Osteoblast (primary cell): ENCODE results near the gene SRPK2. TPM values are rescaled to one million over a fixed set of nuclear protein-coding genes. Genes with fewer than 3 reads are reported as not detected.
"Not testable (repeated sequence)": the region's sequence is repeated elsewhere in the genome, so short reads cannot be mapped to it uniquely, and the experiment has no call there.

Experiments
- DNase-seq: peaks from one replicate; pipeline ENCODE4 v3.0.0; 2011; ENCODE audit warnings: low spot score, mixed read lengths; ENCODE audit not compliant: insufficient read length; ENCODE audit errors: missing footprints
- H2AFZ ChIP-seq: 2 replicates; pipeline ENCODE4 v1.6.0; 2011; ENCODE audit warnings: mild to moderate bottlenecking, low read length
- H3K27ac ChIP-seq: 2 replicates; pipeline ENCODE4 v1.5.1; 2011; ENCODE audit warnings: mild to moderate bottlenecking, low read depth, low read length, moderate library complexity
- H3K27me3 ChIP-seq: 2 replicates; pipeline ENCODE4 v1.6.0; 2012; ENCODE audit warnings: mild to moderate bottlenecking, control low read depth, inconsistent platforms, low read length, moderate library complexity; ENCODE audit not compliant: insufficient read depth
- H3K36me3 ChIP-seq: 2 replicates; pipeline ENCODE4 v1.5.1; 2011; ENCODE audit warnings: mild to moderate bottlenecking, low read length, control low read depth, moderate library complexity; ENCODE audit not compliant: insufficient read depth
- H3K4me1 ChIP-seq: 2 replicates; pipeline ENCODE4 v1.5.1; 2011; ENCODE audit warnings: mild to moderate bottlenecking, low read length, control low read depth, moderate library complexity; ENCODE audit not compliant: insufficient read depth
- H3K4me2 ChIP-seq: 2 replicates; pipeline ENCODE4 v1.6.0; 2011; ENCODE audit warnings: mild to moderate bottlenecking, low read length; ENCODE audit not compliant: insufficient read depth
- H3K4me3 ChIP-seq: fragments of 200-600 bp; sonication (generic); 3 replicates; pipeline ENCODE4 v1.5.1; 2012; ENCODE audit warnings: mild to moderate bottlenecking, low read length, inconsistent platforms; ENCODE audit not compliant: insufficient read depth
- H3K79me2 ChIP-seq: 2 replicates; pipeline ENCODE4 v1.6.0; 2012; ENCODE audit warnings: mild to moderate bottlenecking, low read length, control low read depth, inconsistent platforms; ENCODE audit not compliant: insufficient read depth
- H3K9me3 ChIP-seq: 2 replicates; pipeline ENCODE4 v1.5.1; 2011; ENCODE audit warnings: low read depth, low read length, control low read depth
- H4K20me1 ChIP-seq: 2 replicates; pipeline ENCODE4 v1.6.0; 2012; ENCODE audit warnings: mild to moderate bottlenecking, low read length, control low read depth; ENCODE audit not compliant: insufficient read depth
- total RNA-seq: library from RNA; depleted of rRNA; stranded (reverse); fragments of >200 nt; gene quantifications from 2 replicates; pipeline ENCODE4 v1.2.3, GENCODE V29; 2012
- TF ChIP-seq, protein P1 (sequence below): IDR thresholded peaks from 2 replicates; pipeline ENCODE4 v1.5.1; 2011; ENCODE audit warnings: mild to moderate bottlenecking, low read depth, low read length, moderate library complexity; ENCODE audit errors: extremely low read depth

SRPK2 gene
- total RNA-seq, 1 donor = 82.2 TPM

- not testable (repeated sequence) for DNase-seq, H3K27ac ChIP-seq, H3K4me3 ChIP-seq, H3K9me3 ChIP-seq, H2AFZ ChIP-seq, H3K4me1 ChIP-seq, H3K4me2 ChIP-seq, H3K27me3 ChIP-seq, H3K36me3 ChIP-seq
- Histone ChIP-seq H4K20me1 (peaks cover 22% of the 10 kb centered on the region), H3K79me2 (peaks cover 78% of the 10 kb centered on the region)
Measured at GRCh38 chr7:105360149-105360548, 28.6 kb downstream of the SRPK2 start.

DNA sequence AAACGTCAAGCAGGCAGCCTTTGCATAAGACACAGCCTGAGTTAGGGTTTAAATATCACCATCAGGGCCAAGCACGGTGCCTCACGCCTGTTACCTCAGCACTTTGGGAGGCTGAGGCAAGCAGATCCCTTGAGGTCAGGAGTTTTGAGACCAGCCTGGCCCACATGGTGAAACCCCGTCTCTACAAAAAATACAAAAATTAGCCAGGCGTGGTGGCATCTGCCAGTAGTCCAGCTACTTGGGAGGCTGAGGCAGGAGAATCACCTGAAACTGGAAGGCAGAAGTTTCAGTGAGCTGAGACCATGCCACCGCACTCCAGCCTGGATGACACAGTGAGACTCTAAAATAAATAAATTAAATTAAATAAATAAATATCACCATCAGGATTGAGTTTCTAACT lies 33.0 kb downstream of the SRPK2 start:
- H3K4me1 ChIP-seq = peaks cover 33% of the 10 kb centered on the region
- H3K4me3 ChIP-seq = no peak overlapping the region
- H3K4me2 ChIP-seq = no peak overlapping the region
- peaks cover 78% of the 10 kb centered on the region for H3K79me2 ChIP-seq
- H3K27ac ChIP-seq = no peak overlapping the region
- H2AFZ ChIP-seq = no peak overlapping the region
- no peak for DNase-seq
- no peaks in the 10 kb centered on the region for H3K27me3 ChIP-seq
- no peaks in the 10 kb centered on the region for H3K9me3 ChIP-seq
- TF ChIP-seq, protein P1, sequence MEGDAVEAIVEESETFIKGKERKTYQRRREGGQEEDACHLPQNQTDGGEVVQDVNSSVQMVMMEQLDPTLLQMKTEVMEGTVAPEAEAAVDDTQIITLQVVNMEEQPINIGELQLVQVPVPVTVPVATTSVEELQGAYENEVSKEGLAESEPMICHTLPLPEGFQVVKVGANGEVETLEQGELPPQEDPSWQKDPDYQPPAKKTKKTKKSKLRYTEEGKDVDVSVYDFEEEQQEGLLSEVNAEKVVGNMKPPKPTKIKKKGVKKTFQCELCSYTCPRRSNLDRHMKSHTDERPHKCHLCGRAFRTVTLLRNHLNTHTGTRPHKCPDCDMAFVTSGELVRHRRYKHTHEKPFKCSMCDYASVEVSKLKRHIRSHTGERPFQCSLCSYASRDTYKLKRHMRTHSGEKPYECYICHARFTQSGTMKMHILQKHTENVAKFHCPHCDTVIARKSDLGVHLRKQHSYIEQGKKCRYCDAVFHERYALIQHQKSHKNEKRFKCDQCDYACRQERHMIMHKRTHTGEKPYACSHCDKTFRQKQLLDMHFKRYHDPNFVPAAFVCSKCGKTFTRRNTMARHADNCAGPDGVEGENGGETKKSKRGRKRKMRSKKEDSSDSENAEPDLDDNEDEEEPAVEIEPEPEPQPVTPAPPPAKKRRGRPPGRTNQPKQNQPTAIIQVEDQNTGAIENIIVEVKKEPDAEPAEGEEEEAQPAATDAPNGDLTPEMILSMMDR = no peak
- H4K20me1 ChIP-seq = peaks cover 44% of the 10 kb centered on the region
- no peaks in the 10 kb centered on the region for H3K36me3 ChIP-seq

DNA sequence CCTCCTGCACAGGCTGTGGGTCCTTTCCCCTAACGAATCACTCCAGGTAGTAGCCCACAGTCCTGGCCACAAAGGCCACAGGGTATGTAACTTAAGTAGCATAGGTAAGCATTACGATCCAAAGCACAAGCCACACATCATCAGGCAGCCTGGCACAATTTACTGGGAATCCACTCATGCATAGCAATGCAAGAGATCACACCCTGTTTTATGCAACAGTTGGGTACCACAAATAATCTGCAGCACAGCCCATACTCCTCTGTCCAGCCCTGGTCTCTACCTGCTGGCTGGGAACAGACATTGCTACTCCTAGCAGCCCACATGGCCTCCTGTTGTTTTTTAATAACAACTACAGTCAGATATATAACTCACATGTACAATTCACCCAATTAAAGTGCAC lies 34.3 kb downstream of the SRPK2 start:
- TF ChIP-seq, protein P1 = no peak
- Histone ChIP-seq H3K4me2 (no peak overlapping the region), H3K4me1 (peaks cover 33% of the 10 kb centered on the region), H4K20me1 (peaks cover 45% of the 10 kb centered on the region), H3K4me3 (no peak overlapping the region), H3K79me2 (peaks cover 81% of the 10 kb centered on the region), H3K27ac (peak overlapping the region; percentile 80), H3K36me3 (no peaks in the 10 kb centered on the region), H3K27me3 (no peaks in the 10 kb centered on the region), H2AFZ (no peak overlapping the region), H3K9me3 (no peaks in the 10 kb centered on the region)
- no peak for DNase-seq

DNA sequence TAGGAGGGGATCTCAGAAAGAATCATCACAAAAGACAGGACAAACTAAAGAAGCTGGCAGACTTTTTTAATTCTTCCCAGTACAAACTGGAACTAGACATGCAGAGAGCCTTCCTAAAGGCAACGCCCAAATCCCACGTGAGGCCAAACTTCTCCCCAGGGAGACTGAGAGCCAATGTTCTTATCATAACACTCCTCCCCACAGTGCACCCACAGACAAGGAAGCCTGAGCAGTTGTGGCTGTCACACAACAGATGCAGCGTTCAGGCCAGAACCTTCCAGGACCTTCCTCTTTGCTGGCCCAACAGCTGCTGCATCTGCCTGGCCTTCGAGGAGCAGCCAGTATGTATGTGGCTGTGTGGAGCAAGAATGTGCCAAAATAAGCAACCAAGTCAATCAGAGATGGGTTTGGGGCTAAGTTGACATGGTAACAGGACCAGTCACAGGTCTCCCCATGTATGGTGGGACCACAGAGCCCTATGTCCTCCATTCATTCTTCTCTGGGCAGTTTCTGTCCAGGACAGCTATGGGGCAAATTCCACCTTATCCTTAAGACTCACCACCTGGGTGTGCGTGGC lies 34.9 kb downstream of the SRPK2 start:
- Histone ChIP-seq H3K4me3 (no peak overlapping the region), H3K27me3 (no peaks in the 10 kb centered on the region), H3K36me3 (no peaks in the 10 kb centered on the region), H3K27ac (peak overlapping the region; percentile 80), H3K9me3 (no peaks in the 10 kb centered on the region), H2AFZ (no peak overlapping the region), H4K20me1 (peaks cover 40% of the 10 kb centered on the region), H3K4me1 (peaks cover 33% of the 10 kb centered on the region), H3K79me2 (peaks cover 80% of the 10 kb centered on the region), H3K4me2 (peak overlapping the region; percentile 54)
- DNase-seq = peak; percentile 36
- TF ChIP-seq, protein P1 = no peak
